ENCODE measurements around the gene LHX5. TPM values are rescaled to one million over a fixed set of nuclear protein-coding genes. Genes with fewer than 3 reads are reported as not detected.

The LHX5 gene
- total RNA-seq (ENCODE audit: unreplicated experiment), result not detected
- long read RNA-seq, result 0 reads

DNA sequence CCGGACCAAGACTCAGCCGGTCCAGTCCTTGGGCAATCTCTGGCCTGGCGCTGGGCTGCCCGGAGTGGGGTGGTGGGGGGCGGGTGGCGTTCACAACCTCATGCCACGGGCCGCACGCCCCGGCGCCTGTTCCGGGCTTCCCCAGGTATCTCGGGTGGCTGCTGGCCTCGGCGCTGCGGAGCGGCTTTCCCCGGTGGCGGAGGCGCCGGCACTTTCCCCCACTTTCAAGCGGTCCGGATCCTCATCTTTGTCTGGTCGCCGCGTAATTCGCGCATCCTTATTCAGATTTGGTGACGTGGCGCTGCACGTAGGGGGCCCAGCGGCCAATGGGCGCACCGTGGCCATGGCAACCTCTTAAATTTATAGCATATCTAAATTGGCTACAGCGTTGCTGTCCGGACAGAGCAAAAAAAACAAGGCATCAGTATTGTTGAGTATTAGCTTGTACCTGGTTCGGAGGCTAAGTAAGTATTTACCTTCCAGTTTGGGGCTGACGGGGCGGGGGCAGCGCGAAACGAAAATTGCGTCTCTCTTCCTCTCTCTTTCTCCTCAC is at the start of gene LHX5:
TSS of gene LHX5 (minus strand) at position 253 of the 553 bp plus-strand sequence. CDS start 373 bp downstream, outside the sequence.
- Mint-ChIP-seq H3K9me3 (ENCODE audit: unreplicated experiment) (no peaks in the 10 kb centered on the region), H3K4me1 (ENCODE audit: unreplicated experiment) (peaks cover 10% of the 10 kb centered on the region), H3K36me3 (ENCODE audit: low read depth, unreplicated experiment) (no peaks in the 10 kb centered on the region), H3K4me3 (ENCODE audit: unreplicated experiment) (no peak within 1 kb of the TSS), H3K27ac (ENCODE audit: unreplicated experiment) (no peak within 1 kb of the TSS), H3K27me3 (ENCODE audit: unreplicated experiment) (peaks cover 50% of the 10 kb centered on the region)
- TF ChIP-seq, protein P1, sequence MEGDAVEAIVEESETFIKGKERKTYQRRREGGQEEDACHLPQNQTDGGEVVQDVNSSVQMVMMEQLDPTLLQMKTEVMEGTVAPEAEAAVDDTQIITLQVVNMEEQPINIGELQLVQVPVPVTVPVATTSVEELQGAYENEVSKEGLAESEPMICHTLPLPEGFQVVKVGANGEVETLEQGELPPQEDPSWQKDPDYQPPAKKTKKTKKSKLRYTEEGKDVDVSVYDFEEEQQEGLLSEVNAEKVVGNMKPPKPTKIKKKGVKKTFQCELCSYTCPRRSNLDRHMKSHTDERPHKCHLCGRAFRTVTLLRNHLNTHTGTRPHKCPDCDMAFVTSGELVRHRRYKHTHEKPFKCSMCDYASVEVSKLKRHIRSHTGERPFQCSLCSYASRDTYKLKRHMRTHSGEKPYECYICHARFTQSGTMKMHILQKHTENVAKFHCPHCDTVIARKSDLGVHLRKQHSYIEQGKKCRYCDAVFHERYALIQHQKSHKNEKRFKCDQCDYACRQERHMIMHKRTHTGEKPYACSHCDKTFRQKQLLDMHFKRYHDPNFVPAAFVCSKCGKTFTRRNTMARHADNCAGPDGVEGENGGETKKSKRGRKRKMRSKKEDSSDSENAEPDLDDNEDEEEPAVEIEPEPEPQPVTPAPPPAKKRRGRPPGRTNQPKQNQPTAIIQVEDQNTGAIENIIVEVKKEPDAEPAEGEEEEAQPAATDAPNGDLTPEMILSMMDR (IDR thresholded peaks at IDR 0.05; ENCODE audit: unreplicated experiment), result no peak
- no peak for DNase-seq (ENCODE audit: low spot score)

DNA sequence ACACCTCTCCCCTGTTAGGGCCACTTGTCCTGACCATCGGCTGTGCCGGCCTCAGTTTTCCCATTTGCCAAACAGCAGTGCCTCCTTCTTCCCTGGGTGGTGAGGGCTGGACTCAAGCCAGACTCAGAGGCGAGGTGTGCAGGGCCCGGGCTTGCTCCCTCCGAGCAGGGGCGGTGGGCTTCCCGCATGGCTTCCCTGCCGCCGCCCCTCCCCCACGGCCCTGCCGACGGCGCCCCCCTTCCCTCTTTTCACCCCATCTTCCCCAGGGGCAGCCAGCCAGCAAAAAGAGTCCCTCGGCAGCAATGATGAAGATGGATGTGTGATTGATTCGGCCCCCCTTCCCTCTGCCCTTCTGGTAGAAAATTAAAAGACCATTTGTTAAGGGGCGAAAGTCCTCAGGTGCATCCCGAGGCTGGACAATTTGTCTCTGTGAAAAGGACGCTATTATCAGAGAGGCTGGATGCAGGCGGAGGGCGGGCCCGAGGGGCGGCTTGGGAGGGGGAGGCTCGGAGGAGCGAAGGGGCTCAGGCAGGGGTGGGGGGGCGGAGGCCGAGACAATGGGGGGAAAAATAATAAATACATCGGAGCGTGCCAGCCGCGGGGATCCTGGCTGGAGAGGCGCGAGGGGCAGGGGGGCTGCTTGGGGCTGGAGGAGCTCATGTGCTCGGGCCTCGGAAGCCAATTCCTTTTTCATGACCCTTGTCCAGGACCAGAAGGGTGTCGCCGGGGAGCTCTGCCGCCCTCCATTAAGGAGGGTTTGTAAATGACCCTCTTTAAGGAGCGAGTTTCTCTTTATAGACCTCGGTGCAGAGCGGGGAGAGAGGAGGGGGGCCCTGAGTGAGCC is 48.0 kb upstream of the LHX5 start:
- Mint-ChIP-seq H3K36me3 (ENCODE audit: low read depth, unreplicated experiment) (no peaks in the 10 kb centered on the region), H3K9me3 (ENCODE audit: unreplicated experiment) (peaks cover 5% of the 10 kb centered on the region), H3K4me3 (ENCODE audit: unreplicated experiment) (no peak overlapping the region), H3K27ac (ENCODE audit: unreplicated experiment) (no peak overlapping the region), H3K4me1 (ENCODE audit: unreplicated experiment) (no peaks in the 10 kb centered on the region), H3K27me3 (ENCODE audit: unreplicated experiment) (peaks cover 1% of the 10 kb centered on the region)
- DNase-seq (ENCODE audit: low spot score), result no peak
- TF ChIP-seq, protein P1 (IDR thresholded peaks at IDR 0.05; ENCODE audit: unreplicated experiment), result no peak

DNA sequence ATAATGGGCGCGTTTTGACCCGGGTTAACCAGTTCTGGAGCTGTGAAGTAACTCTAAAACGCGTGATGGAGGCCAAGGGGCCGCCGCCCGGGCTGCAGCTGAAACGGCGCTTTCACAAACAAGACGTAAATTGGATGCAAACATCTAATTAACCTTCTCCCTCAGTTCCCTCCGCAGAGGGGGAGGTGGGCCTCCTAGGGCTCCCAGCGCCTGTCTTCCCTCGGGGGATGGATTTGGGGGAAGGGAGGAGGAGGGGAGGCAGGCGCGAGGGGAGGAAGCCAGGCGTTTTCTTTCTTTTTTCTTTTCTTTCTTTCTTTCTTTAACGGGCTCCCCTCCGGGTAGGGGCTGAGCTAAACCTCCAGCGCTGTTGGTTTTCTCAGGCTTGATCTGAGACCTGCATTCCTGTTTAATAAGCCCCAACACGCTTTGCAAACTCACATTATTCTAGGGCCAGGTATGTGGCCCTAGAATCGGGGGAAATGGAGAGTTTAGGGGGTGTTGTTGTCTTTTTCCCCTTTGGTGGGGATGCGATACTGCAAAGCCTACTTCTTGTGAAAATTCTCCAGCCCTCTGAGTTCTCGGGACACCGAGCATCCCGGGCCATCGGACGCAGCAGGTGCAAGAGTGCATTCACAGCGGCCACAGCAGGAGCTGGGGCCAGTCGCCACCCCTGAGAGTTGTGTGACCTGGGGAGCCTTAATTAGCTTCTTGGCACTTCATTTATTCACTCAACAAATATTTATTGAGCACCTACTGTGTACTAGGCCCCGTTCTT is 43.6 kb upstream of the LHX5 start:
- no peak for DNase-seq (ENCODE audit: low spot score)
- no peak overlapping the region for H3K4me3 Mint-ChIP-seq (ENCODE audit: unreplicated experiment)
- H3K27ac Mint-ChIP-seq (ENCODE audit: unreplicated experiment), result no peak overlapping the region
- no peaks in the 10 kb centered on the region for H3K36me3 Mint-ChIP-seq (ENCODE audit: low read depth, unreplicated experiment)
- TF ChIP-seq, protein P1 (IDR thresholded peaks at IDR 0.05; ENCODE audit: unreplicated experiment), result no peak
- H3K4me1 Mint-ChIP-seq (ENCODE audit: unreplicated experiment), result no peaks in the 10 kb centered on the region
- peaks cover 2% of the 10 kb centered on the region for H3K27me3 Mint-ChIP-seq (ENCODE audit: unreplicated experiment)
- H3K9me3 Mint-ChIP-seq (ENCODE audit: unreplicated experiment), result peaks cover 5% of the 10 kb centered on the region

DNA sequence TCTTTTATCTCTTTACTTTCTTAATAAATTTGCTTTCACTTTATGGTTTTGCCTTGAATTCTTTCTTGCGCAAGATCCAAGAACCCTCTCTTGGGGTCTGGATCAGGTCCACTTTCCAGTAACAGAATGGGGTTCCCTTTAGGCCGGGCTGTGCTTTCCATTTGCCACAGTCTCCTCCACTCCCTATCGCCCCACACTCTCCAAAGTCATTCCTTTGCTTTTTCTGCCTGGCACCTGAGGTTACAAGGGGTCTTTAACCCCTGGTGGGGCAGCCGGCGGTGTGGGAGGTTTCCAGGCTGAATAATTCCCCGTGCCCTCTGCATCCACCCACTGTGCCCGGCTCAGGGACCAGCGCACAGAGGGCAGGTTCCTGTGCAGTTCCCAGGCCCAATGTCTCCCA is 42.9 kb upstream of the LHX5 start:
- H3K9me3 Mint-ChIP-seq (ENCODE audit: unreplicated experiment), result peaks cover 5% of the 10 kb centered on the region
- TF ChIP-seq, protein P1 (IDR thresholded peaks at IDR 0.05; ENCODE audit: unreplicated experiment), result no peak
- H3K4me1 Mint-ChIP-seq (ENCODE audit: unreplicated experiment), result no peaks in the 10 kb centered on the region
- H3K27ac Mint-ChIP-seq (ENCODE audit: unreplicated experiment), result no peak overlapping the region
- no peaks in the 10 kb centered on the region for H3K36me3 Mint-ChIP-seq (ENCODE audit: low read depth, unreplicated experiment)
- H3K4me3 Mint-ChIP-seq (ENCODE audit: unreplicated experiment), result no peak overlapping the region
- DNase-seq (ENCODE audit: low spot score), result no peak
- H3K27me3 Mint-ChIP-seq (ENCODE audit: unreplicated experiment), result peaks cover 6% of the 10 kb centered on the region

All from endothelial cell (in vitro differentiated cells).